Retinal pigment epithelial cell (primary cell): ENCODE data around the gene NFAM1.

Experiments
- DNase-seq: peaks from one replicate; pipeline ENCODE4 v3.0.0-alpha.2; 2010; ENCODE audit warnings: low read depth
- H3K4me3 ChIP-seq: 2 replicates; pipeline ENCODE4 v1.5.1; 2011; ENCODE audit warnings: mild to moderate bottlenecking, low read length, control low read depth, moderate library complexity
- CTCF ChIP-seq: conservative IDR thresholded peaks from 2 replicates; pipeline ENCODE4 v1.5.1; 2011; ENCODE audit warnings: low read depth, low read length, control low read depth, inconsistent platforms

The NFAM1 gene

DNA sequence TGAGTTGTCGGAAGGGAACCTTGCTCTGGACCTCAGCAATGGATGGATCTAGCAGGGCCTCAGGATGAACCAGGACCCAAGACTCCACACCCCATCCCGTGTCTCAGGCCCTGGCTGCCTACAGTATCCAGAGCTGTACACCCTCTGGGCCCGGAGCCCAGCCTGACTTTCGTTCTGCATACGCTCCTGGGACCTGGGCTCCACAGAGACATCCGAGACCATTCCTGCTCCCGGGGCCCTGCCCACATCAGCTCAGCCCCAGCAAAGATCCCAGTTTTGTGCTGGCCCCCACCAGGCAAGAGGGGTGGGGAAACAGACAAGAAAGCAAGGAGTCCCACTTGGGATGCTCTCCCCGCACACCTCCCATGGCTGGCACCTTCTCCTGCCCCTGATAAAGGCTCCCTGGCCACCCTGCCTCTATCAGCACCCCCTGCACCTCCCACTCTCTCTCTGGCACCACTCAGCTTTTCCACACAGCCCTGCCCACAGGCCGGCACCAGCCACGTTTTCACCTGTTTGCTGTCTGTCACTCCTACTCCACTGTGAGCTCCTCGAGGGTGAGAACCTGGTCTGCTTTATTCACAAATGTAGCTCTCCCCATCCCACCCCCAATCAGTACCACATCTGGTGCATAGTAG is 97.2 kb downstream of the NFAM1 start:
- TF ChIP-seq CTCF: no peak
- no peak overlapping the region for H3K4me3 ChIP-seq
- no peak for DNase-seq

DNA sequence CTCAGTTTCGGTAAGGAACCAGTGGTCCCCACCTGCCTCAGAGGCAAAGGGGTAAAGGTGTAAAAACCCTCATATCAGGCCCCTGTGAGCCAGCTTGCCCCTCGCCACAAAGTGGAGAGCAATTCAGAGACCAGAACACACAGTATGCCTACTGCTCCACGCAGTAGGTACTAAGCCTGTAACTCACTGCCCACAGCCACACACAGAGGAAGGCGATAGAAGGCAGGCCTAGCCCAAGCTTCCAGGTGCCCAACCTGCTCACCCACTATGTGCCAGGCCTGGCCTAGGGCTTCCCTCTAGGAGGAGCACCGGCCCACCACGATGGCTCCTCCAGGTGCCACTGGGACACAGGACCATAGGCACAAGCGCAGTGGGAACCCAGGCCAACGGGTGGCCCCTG is 98.7 kb downstream of the NFAM1 start:
- no peak overlapping the region for H3K4me3 ChIP-seq
- no peak for DNase-seq
- no peak for TF ChIP-seq CTCF

- DNase-seq: no peak
- no peak overlapping the region for H3K4me3 ChIP-seq
- no peak for TF ChIP-seq CTCF
Measured at GRCh38 chr22:42332089-42332488, 100.1 kb downstream of the NFAM1 start.

DNA sequence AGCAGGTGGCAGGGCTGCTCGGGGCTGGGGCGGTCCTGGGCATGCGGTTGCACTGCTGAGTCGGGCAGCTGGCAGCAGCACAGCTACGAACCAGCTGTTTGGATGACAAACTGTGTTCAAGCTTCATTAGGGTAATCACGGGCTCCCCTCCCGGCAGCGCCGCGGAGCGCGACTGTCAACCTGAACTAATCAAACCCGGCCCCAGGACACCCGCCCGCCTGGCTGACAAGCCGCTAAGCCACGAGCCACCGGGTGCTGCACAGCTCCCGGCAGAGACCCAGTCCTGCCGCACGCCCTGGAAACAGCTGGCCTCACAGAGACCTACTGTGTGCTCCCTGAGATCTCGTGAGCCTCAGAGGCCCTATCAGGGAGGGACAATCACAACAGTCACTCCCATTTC is 101.2 kb downstream of the NFAM1 start:
- no peak for TF ChIP-seq CTCF
- H3K4me3 ChIP-seq: no peak overlapping the region
- no peak for DNase-seq
